ENCODE measurements around the gene COA3.
"Not testable (repeated sequence)": the region's sequence is repeated elsewhere in the genome, so short reads cannot be mapped to it uniquely, and the experiment has no call there.

The COA3 gene

GRCh38 chr17:42773290-42774035 is 25.0 kb downstream of the COA3 start, which contains the start of gene VPS25:
TSS of gene VPS25 (plus strand) at chr17:42773449. CDS start at chr17:42773476, 27 bp downstream.
- Histone ChIP-seq H3K27ac (peak within 1 kb of the TSS; percentile 45 to 86 (median 76); a peak in 21 of 22 replicates), H3K9ac (peak within 1 kb of the TSS; percentile 69 to 84 (median 78)), H3K27me3 (peaks cover 0 to 36% (median 28%) of the 10 kb centered on the region in 11 experiments; a peak in 20 of 22 replicates), H3K9me3 (replicated peaks in 1 of 11) (no peaks in the 10 kb centered on the region), H4K20me1 (peaks cover 0 to 6% (median 0%) of the 10 kb centered on the region in 11 experiments; a peak in 2 of 22 replicates), H3K4me2 (peak within 1 kb of the TSS; percentile 66 to 83 (median 75)), H3K36me3 (peaks cover 4 to 28% (median 13%) of the 10 kb centered on the region in 11 experiments; a peak in 14 of 22 replicates), H3K4me1 (peaks cover 24 to 44% (median 30%) of the 10 kb centered on the region in 10 experiments), H3K4me3 (peak within 1 kb of the TSS; percentile 58 to 80 (median 67))
- no peak for TF ChIP-seq Cebpa-rat (IDR thresholded peaks at IDR 0.05)

DNA sequence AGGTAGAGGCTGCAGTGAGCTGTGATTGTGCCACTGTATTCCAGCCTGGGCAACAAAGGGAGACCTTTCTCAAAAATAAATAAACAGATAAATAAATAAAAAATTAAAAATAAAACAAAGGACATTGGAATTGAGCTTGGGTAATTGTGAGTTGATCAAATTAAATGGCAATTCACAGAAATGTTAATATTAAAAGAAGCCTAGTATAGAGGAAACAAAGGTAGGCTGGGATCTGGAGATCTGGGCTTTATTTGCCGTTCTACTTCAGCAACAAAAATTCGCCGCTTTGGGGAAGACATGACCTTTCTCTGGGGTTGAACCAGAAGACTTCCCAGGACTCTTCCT is 25.6 kb downstream of the COA3 start:
- TF ChIP-seq Cebpa-rat (IDR thresholded peaks at IDR 0.05) = no peak
- Histone ChIP-seq H3K4me3 (peak overlapping the region; percentile 58 to 80 (median 67)), H3K36me3 (peaks cover 3 to 22% (median 8%) of the 10 kb centered on the region in 11 experiments; a peak in 11 of 22 replicates), H3K4me1 (peaks cover 24 to 41% (median 30%) of the 10 kb centered on the region in 10 experiments), H3K27me3 (peaks cover 0 to 30% (median 23%) of the 10 kb centered on the region in 11 experiments; a peak in 18 of 22 replicates), H3K4me2 (peak overlapping the region; percentile 66 to 83 (median 75)), H4K20me1 (0 out of 22 replicates have a peak, but pooled peaks cover 0 to under 1% (median 0%) of the 10 kb centered on the region in 11 experiments), H3K9ac (peak overlapping the region; percentile 69 to 84 (median 78)), H3K27ac (peak overlapping the region; percentile 45 to 86 (median 76); a peak in 21 of 22 replicates), H3K9me3 (replicated peaks in 1 of 11) (no peaks in the 10 kb centered on the region)

- not testable (repeated sequence) for H3K27ac ChIP-seq; H4K20me1 ChIP-seq; H3K9me3 ChIP-seq (replicated peaks in 1 of 11); H3K9ac ChIP-seq; H3K4me2 ChIP-seq; H3K4me3 ChIP-seq; H3K36me3 ChIP-seq
- Histone ChIP-seq H3K4me1 (peaks cover 13 to 21% (median 18%) of the 10 kb centered on the region in 10 experiments), H3K27me3 (peaks cover 0 to 27% (median 19%) of the 10 kb centered on the region in 11 experiments; a peak in 18 of 22 replicates)
These were observed 28.5 kb downstream of the COA3 start for GRCh38 chr17:42769964-42770363.

GRCh38 chr17:42768006-42768405 is 30.5 kb downstream of the COA3 start:
- Histone ChIP-seq H3K4me1 (peaks cover 4 to 11% (median 8%) of the 10 kb centered on the region in 10 experiments; a peak in 18 of 20 replicates), H3K27me3 (peaks cover 2 to 15% (median 10%) of the 10 kb centered on the region in 11 experiments; a peak in 21 of 22 replicates)
- H3K4me2 ChIP-seq; H4K20me1 ChIP-seq; H3K9ac ChIP-seq; H3K9me3 ChIP-seq (replicated peaks in 1 of 11); H3K36me3 ChIP-seq; H3K4me3 ChIP-seq; H3K27ac ChIP-seq: not testable (repeated sequence)

DNA sequence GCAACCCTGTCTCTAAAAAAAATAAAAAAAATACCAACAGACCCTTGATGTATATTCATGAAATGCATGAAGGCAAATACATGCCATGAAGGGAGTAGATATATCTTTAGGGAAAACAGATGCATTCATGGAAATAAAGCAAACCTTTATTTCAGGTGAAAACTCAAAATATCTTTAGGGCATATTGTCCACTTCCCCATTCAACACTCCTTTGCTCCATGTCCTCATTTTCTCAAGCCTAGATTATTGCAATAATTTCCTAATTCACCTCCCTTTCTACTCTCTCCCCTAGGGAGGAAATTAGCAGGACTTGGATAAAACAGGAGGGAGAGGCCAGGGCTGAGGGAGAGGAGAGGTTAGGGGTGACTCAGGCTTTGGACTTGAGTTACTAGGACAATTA is 31.0 kb downstream of the COA3 start:
- peaks cover 7 to 15% (median 11%) of the 10 kb centered on the region in 11 experiments for H3K27me3 ChIP-seq
- H3K4me2 ChIP-seq = no peak overlapping the region
- no peak overlapping the region for H3K9ac ChIP-seq
- H3K4me1 ChIP-seq = peaks cover 2 to 13% (median 8%) of the 10 kb centered on the region in 10 experiments; a peak in 17 of 20 replicates
- H3K27ac ChIP-seq = no peak overlapping the region
- no peak overlapping the region for H3K4me3 ChIP-seq
- H4K20me1 ChIP-seq = peaks cover 0 to 2% (median 0%) of the 10 kb centered on the region in 11 experiments; a peak in 1 of 22 replicates
- no peaks in the 10 kb centered on the region for H3K36me3 ChIP-seq
- H3K9me3 ChIP-seq (replicated peaks in 1 of 11) = no peaks in the 10 kb centered on the region
- TF ChIP-seq Cebpa-rat (IDR thresholded peaks at IDR 0.05) = no peak

GRCh38 chr17:42766124-42766523 is 32.4 kb downstream of the COA3 start:
- H3K36me3 ChIP-seq = no peaks in the 10 kb centered on the region
- H3K27ac ChIP-seq = no peak overlapping the region
- H3K9ac ChIP-seq = no peak overlapping the region
- H4K20me1 ChIP-seq = peaks cover 0 to 10% (median 0%) of the 10 kb centered on the region in 11 experiments; a peak in 2 of 22 replicates
- H3K9me3 ChIP-seq (replicated peaks in 1 of 11) = no peaks in the 10 kb centered on the region
- peaks cover 5 to 17% (median 12%) of the 10 kb centered on the region in 10 experiments for H3K4me1 ChIP-seq
- H3K4me3 ChIP-seq = no peak overlapping the region
- no peak overlapping the region for H3K4me2 ChIP-seq
- H3K27me3 ChIP-seq = peaks cover 21 to 23% (median 22%) of the 10 kb centered on the region in 11 experiments
- no peak for TF ChIP-seq Cebpa-rat (IDR thresholded peaks at IDR 0.05)

- Histone ChIP-seq H3K9ac (peak overlapping the region in 8 of 11 experiments; percentile 39 to 66 (median 58); a peak in 9 of 22 replicates), H3K9me3 (replicated peaks in 1 of 11) (no peaks in the 10 kb centered on the region), H3K27ac (no peak overlapping the region), H3K27me3 (peaks cover 48 to 62% (median 56%) of the 10 kb centered on the region in 11 experiments), H3K36me3 (no peaks in the 10 kb centered on the region), H3K4me2 (peak overlapping the region; percentile 57 to 93 (median 87)), H3K4me3 (peak overlapping the region in 9 of 10 experiments; percentile 47 to 68 (median 58); a peak in 18 of 20 replicates), H4K20me1 (peaks cover 0 to 10% (median 0%) of the 10 kb centered on the region in 11 experiments; a peak in 4 of 22 replicates), H3K4me1 (peaks cover 9 to 33% (median 23%) of the 10 kb centered on the region in 10 experiments)
- TF ChIP-seq Cebpa-rat (IDR thresholded peaks at IDR 0.05) = no peak
These were observed 36.9 kb downstream of the COA3 start for GRCh38 chr17:42761638-42762037.

GRCh38 chr17:42760652-42761581 is 37.6 kb downstream of the COA3 start, which contains the start of gene RAMP2:
TSS of gene RAMP2 (plus strand) at chr17:42761227. CDS start at chr17:42761262, 35 bp downstream.
- Histone ChIP-seq H3K36me3 (no peaks in the 10 kb centered on the region), H3K27ac (peak within 1 kb of the TSS in 2 of 11 experiments; percentile 17 to 19; a peak in 1 of 22 replicates), H4K20me1 (peaks cover 0 to 10% (median 0%) of the 10 kb centered on the region in 11 experiments; a peak in 4 of 22 replicates), H3K4me3 (peak within 1 kb of the TSS; percentile 44 to 68 (median 56)), H3K9me3 (replicated peaks in 1 of 11) (no peaks in the 10 kb centered on the region), H3K9ac (peak within 1 kb of the TSS; percentile 35 to 66 (median 59); a peak in 19 of 22 replicates), H3K27me3 (peaks cover 48 to 62% (median 56%) of the 10 kb centered on the region in 11 experiments), H3K4me2 (peak within 1 kb of the TSS; percentile 57 to 93 (median 87)), H3K4me1 (peaks cover 9 to 33% (median 23%) of the 10 kb centered on the region in 10 experiments)
- TF ChIP-seq Cebpa-rat (IDR thresholded peaks at IDR 0.05) = no peak

Data from BLaER1 treated with 17β-estradiol and CSF1 and Interleukin-3, amounts not matched to agents 10 nM and 100 nM (cell line).